ENCODE data around the gene CTNNBIP1. TPM values are rescaled to one million over a fixed set of nuclear protein-coding genes. Genes with fewer than 3 reads are reported as not detected.

The CTNNBIP1 gene
- total and polyA plus RNA-seq, 2 experiments from 2014 or later: 80.1 to 122 TPM

DNA sequence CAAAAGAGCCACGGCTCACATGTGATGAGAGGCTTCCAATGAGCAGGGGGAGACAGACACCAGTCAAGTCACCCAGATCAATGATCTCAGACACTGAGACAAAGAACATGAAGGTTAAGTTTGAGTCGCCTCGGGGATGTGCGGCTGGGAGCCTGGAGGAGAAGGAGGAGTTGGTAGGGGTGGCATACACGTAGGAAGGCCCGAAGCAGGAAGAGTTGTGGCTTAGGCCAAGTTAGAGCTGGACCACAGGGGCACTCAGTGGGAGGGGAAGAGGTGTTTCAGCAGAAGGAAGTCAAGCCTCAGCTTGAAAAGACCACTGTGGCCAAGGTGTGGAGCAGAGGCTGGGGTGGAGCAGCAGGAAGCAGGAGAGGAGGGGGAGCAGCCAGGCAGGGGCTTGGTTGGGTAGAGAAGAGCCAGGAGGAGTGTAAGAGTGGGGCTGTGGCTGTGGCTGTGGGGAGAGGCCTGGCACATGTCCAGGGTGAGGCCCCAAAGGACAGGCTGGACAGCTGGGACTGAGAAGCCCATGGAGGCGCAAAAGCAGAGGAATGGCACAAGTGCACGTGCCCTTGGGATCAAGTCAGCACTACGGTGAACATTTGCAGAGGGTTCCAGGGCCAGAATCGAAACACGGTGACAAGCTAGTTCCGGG lies 27.6 kb downstream of the CTNNBIP1 start:
- no peaks in the 10 kb centered on the region for H3K9me3 ChIP-seq (ENCODE audit: low read depth)
- TF ChIP-seq, protein P1, sequence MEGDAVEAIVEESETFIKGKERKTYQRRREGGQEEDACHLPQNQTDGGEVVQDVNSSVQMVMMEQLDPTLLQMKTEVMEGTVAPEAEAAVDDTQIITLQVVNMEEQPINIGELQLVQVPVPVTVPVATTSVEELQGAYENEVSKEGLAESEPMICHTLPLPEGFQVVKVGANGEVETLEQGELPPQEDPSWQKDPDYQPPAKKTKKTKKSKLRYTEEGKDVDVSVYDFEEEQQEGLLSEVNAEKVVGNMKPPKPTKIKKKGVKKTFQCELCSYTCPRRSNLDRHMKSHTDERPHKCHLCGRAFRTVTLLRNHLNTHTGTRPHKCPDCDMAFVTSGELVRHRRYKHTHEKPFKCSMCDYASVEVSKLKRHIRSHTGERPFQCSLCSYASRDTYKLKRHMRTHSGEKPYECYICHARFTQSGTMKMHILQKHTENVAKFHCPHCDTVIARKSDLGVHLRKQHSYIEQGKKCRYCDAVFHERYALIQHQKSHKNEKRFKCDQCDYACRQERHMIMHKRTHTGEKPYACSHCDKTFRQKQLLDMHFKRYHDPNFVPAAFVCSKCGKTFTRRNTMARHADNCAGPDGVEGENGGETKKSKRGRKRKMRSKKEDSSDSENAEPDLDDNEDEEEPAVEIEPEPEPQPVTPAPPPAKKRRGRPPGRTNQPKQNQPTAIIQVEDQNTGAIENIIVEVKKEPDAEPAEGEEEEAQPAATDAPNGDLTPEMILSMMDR (IDR thresholded peaks at IDR 0.05; ENCODE audit: low read depth, low read length): no peak
- no peak overlapping the region for H3K4me3 ChIP-seq
- peaks cover 19% of the 10 kb centered on the region for H3K4me1 ChIP-seq (ENCODE audit: low read depth)
- no peak overlapping the region for H3K27ac ChIP-seq
- no peaks in the 10 kb centered on the region for H3K36me3 ChIP-seq
- DNase-seq (ENCODE audit: low read depth in 1 of 2, low spot score in 1 of 2): no peak
- H3K27me3 ChIP-seq: no peaks in the 10 kb centered on the region

GRCh38 chr1:9881838-9882249 lies 28.2 kb downstream of the CTNNBIP1 start:
- H3K27ac ChIP-seq: no peak overlapping the region
- H3K4me3 ChIP-seq: no peak overlapping the region
- no peaks in the 10 kb centered on the region for H3K27me3 ChIP-seq
- H3K36me3 ChIP-seq: no peaks in the 10 kb centered on the region
- TF ChIP-seq, protein P1 (IDR thresholded peaks at IDR 0.05; ENCODE audit: low read depth, low read length): no peak
- peak in 1 of 2 donors; percentile 69 for DNase-seq (ENCODE audit: low read depth in 1 of 2, low spot score in 1 of 2)
- no peaks in the 10 kb centered on the region for H3K9me3 ChIP-seq (ENCODE audit: low read depth)
- peaks cover 24% of the 10 kb centered on the region for H3K4me1 ChIP-seq (ENCODE audit: low read depth)

GRCh38 chr1:9878404-9878803 lies 31.7 kb downstream of the CTNNBIP1 start:
- H3K36me3 ChIP-seq: no peaks in the 10 kb centered on the region
- no peak overlapping the region for H3K4me3 ChIP-seq
- no peaks in the 10 kb centered on the region for H3K9me3 ChIP-seq (ENCODE audit: low read depth)
- DNase-seq (ENCODE audit: low read depth in 1 of 2, low spot score in 1 of 2): no peak
- H3K4me1 ChIP-seq (ENCODE audit: low read depth): peaks cover 17% of the 10 kb centered on the region
- no peaks in the 10 kb centered on the region for H3K27me3 ChIP-seq
- H3K27ac ChIP-seq: no peak overlapping the region
- TF ChIP-seq, protein P1 (IDR thresholded peaks at IDR 0.05; ENCODE audit: low read depth, low read length): no peak

GRCh38 chr1:9877962-9878361 lies 32.1 kb downstream of the CTNNBIP1 start:
- H3K4me3 ChIP-seq: no peak overlapping the region
- no peaks in the 10 kb centered on the region for H3K27me3 ChIP-seq
- no peaks in the 10 kb centered on the region for H3K9me3 ChIP-seq (ENCODE audit: low read depth)
- DNase-seq (ENCODE audit: low read depth in 1 of 2, low spot score in 1 of 2): no peak
- peaks cover 17% of the 10 kb centered on the region for H3K4me1 ChIP-seq (ENCODE audit: low read depth)
- H3K36me3 ChIP-seq: no peaks in the 10 kb centered on the region
- no peak overlapping the region for H3K27ac ChIP-seq
- TF ChIP-seq, protein P1 (IDR thresholded peaks at IDR 0.05; ENCODE audit: low read depth, low read length): no peak

- no peaks in the 10 kb centered on the region for H3K9me3 ChIP-seq (ENCODE audit: low read depth)
- peak overlapping the region; percentile 62 for H3K27ac ChIP-seq
- DNase-seq (ENCODE audit: low read depth in 1 of 2, low spot score in 1 of 2): no peak
- H3K4me3 ChIP-seq: no peak overlapping the region
- H3K27me3 ChIP-seq: no peaks in the 10 kb centered on the region
- peaks cover 17% of the 10 kb centered on the region for H3K4me1 ChIP-seq (ENCODE audit: low read depth)
- TF ChIP-seq, protein P1 (IDR thresholded peaks at IDR 0.05; ENCODE audit: low read depth, low read length): no peak
- H3K36me3 ChIP-seq: no peaks in the 10 kb centered on the region
Measured at GRCh38 chr1:9875636-9876000, 34.5 kb downstream of the CTNNBIP1 start.

All from cardiac muscle cell (in vitro differentiated cells and primary cell).